Right lobe of liver (tissue), 4 donors: ENCODE data around the gene FAM174C.

Source experiments
- CTCF ChIP-seq, 4 donors: fragments of 200-600 bp in 3 of 4; fragments of 450-650 bp in 1 of 4; IDR thresholded peaks; one replicate each; pipeline versions ENCODE4 v1.5.1 to v1.8.0; 2016 to 2022; ENCODE audit warnings: antibody characterized with exemption in 4 of 4, mild to moderate bottlenecking in 2 of 4
- POLR2A ChIP-seq: fragments of 450-650 bp; IDR thresholded peaks from one replicate; pipeline ENCODE4 v1.6.1; 2017; ENCODE audit warnings: antibody characterized with exemption, mild to moderate bottlenecking
- donor health status: DM: no; HTN: no; CAD: no.
- donor health status: DM: no; HTN: no; CAD: no.
- donor health status: DM: no; HTN: yes; CAD: no.

GRCh38 chr19:1252821-1253513 lies 22.4 kb upstream of the FAM174C start:
- TF ChIP-seq CTCF (IDR thresholded peaks at IDR 0.05) (no peak), POLR2A (no peak)
